HCT116 (cell line): Measurements from ENCODE around the gene DYNLT4. TPM values are rescaled to one million over a fixed set of nuclear protein-coding genes. Genes with fewer than 3 reads are reported as not detected.

Experiments
- ATAC-seq: fragments of 200-7000 bp; cut with Tn5 transposase; 2 replicates; pipeline ENCODE4 v1.9.1; 2020; ENCODE audit warnings: mild to moderate bottlenecking, moderate library complexity
- BruUV-seq: library from RNA; stranded (reverse); fragments of 400-500 nt; replicated peaks from 2 replicates; lab custom pipeline; 2021; lab: Mats Ljungman, UMichigan
- CTCF ChIA-PET: fragments of 300-600 bp; sonication (Branson Sonifier 250); formaldehyde crosslinking; loops from one replicate; lab custom pipeline; 2021; ENCODE audit warnings: antibody characterized with exemption; lab: Charles Lee
- POLR2A ChIA-PET: fragments of 300-600, 350-600 bp; sonication (Branson Sonifier 250); formaldehyde crosslinking; loops from one replicate; lab custom pipeline; 2021; ENCODE audit warnings: antibody characterized with exemption; lab: Charles Lee
- RAD21 ChIA-PET, 2 experiments: fragments of 300-600 bp; sonication (Branson Sonifier 250); formaldehyde crosslinking; loops; one replicate each; lab custom pipeline; 2023; ENCODE audit warnings: low total read pairs in 2 of 2; ENCODE audit not compliant: uncharacterized antibody in 2 of 2, unreplicated experiment in 2 of 2, low non-redundant PET in 1 of 2; lab: Charles Lee
- DNase-seq: peaks from one replicate; pipeline ENCODE4 v3.0.0-alpha.2; 2010; ENCODE audit warnings: low read depth, low spot score
- H2AFZ ChIP-seq: fragments of 200-600 bp; shearing (Covaris generic), sonication (generic); 2 replicates; pipeline ENCODE4 v1.6.1; 2017; ENCODE audit warnings: low read depth, mixed run types, mixed read lengths, antibody characterized with exemption, low read length; ENCODE audit not compliant: poor library complexity, severe bottlenecking
- H3K27ac ChIP-seq: 2 replicates; pipeline ENCODE4 v1.5.1; 2012; ENCODE audit warnings: low read depth, low read length
- H3K27me3 ChIP-seq: fragments of 200-600 bp; sonication (generic); 2 replicates; pipeline ENCODE4 v1.6.1; 2016; ENCODE audit warnings: mixed run types, low read length, mixed read lengths; ENCODE audit not compliant: insufficient read depth
- H3K36me3 ChIP-seq, 2 experiments: fragments of 200-500 bp in 1 of 2; fragments of 200-600 bp in 1 of 2; sonication (Bioruptor generic) in 1 of 2; sonication (generic) in 1 of 2; 2 replicates each; pipeline versions ENCODE4 v1.5.1 to v1.6.1; 2014 to 2016; ENCODE audit warnings: low read length in 2 of 2, inconsistent platforms in 1 of 2, mixed read lengths in 1 of 2, mixed run types in 1 of 2; ENCODE audit not compliant: insufficient read depth in 2 of 2, control insufficient read depth in 1 of 2
- H3K4me1 ChIP-seq, 2 experiments: fragments of 200-600 bp in 1 of 2; sonication (generic) in 1 of 2; 2 replicates each; pipeline versions ENCODE4 v1.5.1 to v1.6.1; 2012 to 2017; ENCODE audit warnings: low read length in 2 of 2, inconsistent platforms in 1 of 2, mild to moderate bottlenecking in 1 of 2, mixed read lengths in 1 of 2, mixed run types in 1 of 2, moderate library complexity in 1 of 2; ENCODE audit not compliant: insufficient read depth in 2 of 2, control insufficient read depth in 1 of 2
- H3K4me2 ChIP-seq: fragments of 200-600 bp; sonication (generic); 2 replicates; pipeline ENCODE4 v1.6.1; 2017; ENCODE audit warnings: mixed run types, low read length, mixed read lengths
- H3K4me3 ChIP-seq, 2 experiments: fragments of 200-600 bp in 1 of 2; sonication (generic) in 1 of 2; replicated peaks in 1 of 2; 2 replicates each; pipeline ENCODE4 v1.5.1; 2011 to 2016; ENCODE audit warnings: low read length in 2 of 2, control low read depth in 1 of 2, low read depth in 1 of 2, mild to moderate bottlenecking in 1 of 2, mixed read lengths in 1 of 2, mixed run types in 1 of 2
- H3K79me2 ChIP-seq: fragments of 200-600 bp; sonication (generic); 2 replicates; pipeline ENCODE4 v1.6.1; 2017; ENCODE audit warnings: mild to moderate bottlenecking, mixed run types, low read length, moderate library complexity, mixed read lengths; ENCODE audit not compliant: insufficient read depth
- H3K9ac ChIP-seq: fragments of 200-600 bp; sonication (generic); 2 replicates; pipeline ENCODE4 v1.6.1; 2016; ENCODE audit warnings: low read length, mixed read lengths
- H3K9me2 ChIP-seq: fragments of 200-600 bp; sonication (generic), shearing (Covaris generic); 2 replicates; pipeline ENCODE4 v1.6.1; 2017; ENCODE audit warnings: mixed run types, mild to moderate bottlenecking, moderate library complexity; ENCODE audit not compliant: insufficient read depth
- H3K9me3 ChIP-seq, 2 experiments: fragments of 200-500 bp in 1 of 2; fragments of 200-600 bp in 1 of 2; sonication (Bioruptor generic) in 1 of 2; sonication (generic) in 1 of 2; 2 replicates each; pipeline ENCODE4 v1.6.1; 2014 to 2017; ENCODE audit warnings: low read length in 2 of 2, mixed read lengths in 2 of 2, inconsistent platforms in 1 of 2, low read depth in 1 of 2, mild to moderate bottlenecking in 1 of 2, mixed run types in 1 of 2, moderate library complexity in 1 of 2; ENCODE audit not compliant: control insufficient read depth in 1 of 2, insufficient read depth in 1 of 2
- H4K20me1 ChIP-seq: fragments of 200-600 bp; sonication (generic), shearing (Covaris generic); 2 replicates; pipeline ENCODE4 v1.6.1; 2017; ENCODE audit warnings: mixed run types, mild to moderate bottlenecking, moderate library complexity; ENCODE audit not compliant: insufficient read depth
- ATF3 ChIP-seq: IDR thresholded peaks from 2 replicates; pipeline ENCODE4 v1.6.1; 2012
- JUND ChIP-seq: IDR thresholded peaks from 2 replicates; pipeline ENCODE4 v1.6.1; 2012
- SRF ChIP-seq: IDR thresholded peaks from 2 replicates; pipeline ENCODE4 v1.6.1; 2012; ENCODE audit warnings: low read depth
- ZBTB33 ChIP-seq: IDR thresholded peaks from 2 replicates; pipeline ENCODE4 v1.6.1; 2011; ENCODE audit warnings: mild to moderate bottlenecking, low read length, moderate library complexity; ENCODE audit not compliant: insufficient replicate concordance; ENCODE audit errors: extremely low read depth
- ZFX ChIP-seq: fragments of 450-650 bp; IDR thresholded peaks from 2 replicates; pipeline ENCODE4 v1.6.1; 2017
- intact Hi-C: fragments of 100-400 bp; cut with micrococcal nuclease; formaldehyde crosslinking; loops from 2 replicates; pipeline ENCODE4 v1.10.0; 2022
- total RNA-seq: library from RNA; stranded (reverse); gene quantifications from one replicate; pipeline ENCODE4 v1.2.1, GENCODE V29; 2021; ENCODE audit not compliant: unreplicated experiment

DYNLT4 gene
- total RNA-seq, 1 experiment from 2014 or later: 0.96 TPM

GRCh38 chr1:44788120-44788860 is 18.9 kb downstream of the DYNLT4 start, which contains the start of gene BEST4:
TSS of gene BEST4 (minus strand) at chr1:44788170. CDS start at chr1:44787705, 465 bp downstream.
- no peak for DNase-seq
- H3K4me3 ChIP-seq: no peak within 1 kb of the TSS
- intact Hi-C loops: loop anchor here (5.0 kb wide), 1 partner anchor 784 kb away; no protein-coding TSS in a partner anchor
- no TSS peak for BruUV-seq
- H3K27me3 ChIP-seq: no peaks in the 10 kb centered on the region
- H3K9me2 ChIP-seq: no peaks in the 10 kb centered on the region
- H4K20me1 ChIP-seq: no peaks in the 10 kb centered on the region
- H2AFZ ChIP-seq: no peak within 1 kb of the TSS
- no peaks in the 10 kb centered on the region for H3K36me3 ChIP-seq
- H3K4me2 ChIP-seq: no peak within 1 kb of the TSS; the same call in 1 of the 2 replicates
- TF ChIP-seq JUND (no peak), ATF3 (no peak), ZFX (no peak)
- TF ChIP-seq, all 23 proteins: peak for 0
- CTCF ChIA-PET: interaction anchor here (1.1 to 1.4 kb wide), 3 partner anchors 9 to 14 kb away, joined by 3 read pairs; partner anchors contain the start of gene PLK3
- no peak for ATAC-seq
- Histone ChIP-seq H3K9ac (peak within 1 kb of the TSS; percentile 63; the same call in 1 of the 2 replicates), H3K9me3 (no peaks in the 10 kb centered on the region), H3K79me2 (no peaks in the 10 kb centered on the region), H3K4me1 (peaks cover 13 to 32% of the 10 kb centered on the region in 2 experiments), H3K27ac (no peak within 1 kb of the TSS)
- POLR2A ChIA-PET: interaction anchor here (0.8 to 4.9 kb wide), 6 partner anchors 12 to 67 kb away, joined by 3 to 43 read pairs (median 6); partner anchors contain the start of genes DYNLT4, PLK3 and RNU5D-1
- RAD21 ChIA-PET: no interaction called here

- ChIA-PET RAD21 (no interaction called here), CTCF (interaction anchor here (1.4 to 1.5 kb wide), 2 partner anchors 8 to 10 kb away, joined by 3 to 5 read pairs; no protein-coding TSS in a partner anchor), POLR2A (interaction anchor here (1.8 to 4.9 kb wide), 3 partner anchors 32 to 66 kb away, joined by 7 to 43 read pairs (median 8); partner anchors contain the start of gene RNU5D-1)
- no peak for ATAC-seq
- Histone ChIP-seq H3K9me2 (no peaks in the 10 kb centered on the region), H3K4me1 (peaks cover 6 to 24% of the 10 kb centered on the region in 2 experiments), H3K36me3 (no peaks in the 10 kb centered on the region), H3K27me3 (no peaks in the 10 kb centered on the region), H3K4me2 (no peak overlapping the region), H3K9me3 (no peaks in the 10 kb centered on the region), H3K9ac (no peak overlapping the region), H2AFZ (no peak overlapping the region), H3K79me2 (no peaks in the 10 kb centered on the region), H3K27ac (no peak overlapping the region), H4K20me1 (no peaks in the 10 kb centered on the region), H3K4me3 (no peak overlapping the region)
- no peak for DNase-seq
- intact Hi-C loops: loop anchor here (5.0 kb wide), 1 partner anchor 785 kb away; no protein-coding TSS in a partner anchor
- BruUV-seq: no TSS peak
- no peak for TF ChIP-seq ZBTB33
- TF ChIP-seq ZFX: no peak
- TF ChIP-seq SRF: no peak
Observed at GRCh38 chr1:44787506-44787905, 19.6 kb downstream of the DYNLT4 start.
